GM19395 (cell line): Measurements from ENCODE around the gene SNAI3.

ENCODE experiments used
- ATAC-seq: cut with Tn5 transposase; IDR thresholded peaks from one replicate; pipeline ENCODE4 v1.9.1; 2021; ENCODE audit warnings: mild to moderate bottlenecking, moderate library complexity; ENCODE audit not compliant: unreplicated experiment

The SNAI3 gene

GRCh38 chr16:88636488-88637265 is 49.6 kb downstream of the SNAI3 start:
- ATAC-seq, result no peak

DNA sequence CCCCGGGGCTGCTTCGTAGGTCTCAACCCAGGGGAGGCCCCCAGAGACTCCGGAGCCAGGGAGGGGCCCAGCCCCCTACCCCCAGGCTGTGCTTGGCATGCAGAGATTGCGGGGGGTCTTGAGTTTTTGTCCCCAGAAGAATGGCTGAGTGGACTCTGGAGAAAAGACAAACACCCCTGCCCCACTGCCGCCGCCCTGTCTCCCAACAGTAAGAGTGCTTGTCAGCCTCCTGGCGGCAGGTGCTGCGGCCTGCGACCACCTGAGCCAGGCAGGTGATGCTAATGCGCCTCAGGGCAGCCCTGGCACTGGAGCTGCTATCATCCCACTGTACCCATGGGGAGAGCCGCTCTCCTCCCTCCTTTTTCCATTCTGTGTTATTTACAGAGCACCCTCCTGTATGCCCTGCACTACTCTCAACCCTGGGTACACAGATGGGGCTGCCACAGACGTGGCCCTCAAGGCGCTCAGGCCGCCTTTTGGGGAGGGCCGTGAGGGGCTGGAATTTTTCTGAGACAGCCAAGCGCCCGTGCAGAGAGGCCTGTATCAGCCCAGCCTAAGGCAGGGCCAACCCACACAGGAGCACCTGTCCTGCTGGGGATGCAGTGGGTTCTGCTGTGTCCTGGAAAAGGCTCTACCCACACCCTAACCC is 50.5 kb downstream of the SNAI3 start:
- no peak for ATAC-seq

DNA sequence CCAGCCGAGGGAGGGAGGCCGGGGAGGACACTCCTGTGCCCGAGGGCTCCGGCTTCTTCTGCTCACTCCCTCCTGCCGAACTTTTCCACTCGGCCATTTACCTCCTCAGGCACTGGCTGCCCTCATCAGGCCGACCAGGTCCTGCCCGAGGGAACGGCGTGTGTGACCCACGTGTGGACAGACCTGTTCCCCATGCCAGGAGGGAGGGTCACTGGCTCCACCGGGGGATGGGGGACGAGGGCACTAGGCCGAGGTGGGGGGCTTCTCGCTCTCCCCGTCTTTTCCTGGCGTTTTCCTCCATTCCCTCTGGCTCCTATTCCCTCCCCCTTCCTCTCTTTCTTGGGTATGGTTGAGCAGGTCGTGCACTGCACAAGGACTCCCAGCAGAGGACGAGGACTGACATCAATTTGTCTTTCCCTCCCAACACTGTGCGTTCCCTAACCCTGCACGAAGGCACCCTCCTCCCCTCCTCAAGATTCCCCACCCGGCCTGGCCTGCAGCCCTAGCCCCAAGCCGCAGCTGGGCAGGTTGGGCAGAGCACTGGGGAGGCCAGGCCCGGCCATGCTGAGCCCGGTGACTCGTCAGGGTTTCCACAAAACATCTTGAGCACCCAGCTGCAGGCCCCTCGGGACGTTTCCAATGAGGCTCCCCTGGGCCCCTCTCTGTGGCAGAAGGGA is 51.2 kb downstream of the SNAI3 start:
- peak; percentile 10 for ATAC-seq

DNA sequence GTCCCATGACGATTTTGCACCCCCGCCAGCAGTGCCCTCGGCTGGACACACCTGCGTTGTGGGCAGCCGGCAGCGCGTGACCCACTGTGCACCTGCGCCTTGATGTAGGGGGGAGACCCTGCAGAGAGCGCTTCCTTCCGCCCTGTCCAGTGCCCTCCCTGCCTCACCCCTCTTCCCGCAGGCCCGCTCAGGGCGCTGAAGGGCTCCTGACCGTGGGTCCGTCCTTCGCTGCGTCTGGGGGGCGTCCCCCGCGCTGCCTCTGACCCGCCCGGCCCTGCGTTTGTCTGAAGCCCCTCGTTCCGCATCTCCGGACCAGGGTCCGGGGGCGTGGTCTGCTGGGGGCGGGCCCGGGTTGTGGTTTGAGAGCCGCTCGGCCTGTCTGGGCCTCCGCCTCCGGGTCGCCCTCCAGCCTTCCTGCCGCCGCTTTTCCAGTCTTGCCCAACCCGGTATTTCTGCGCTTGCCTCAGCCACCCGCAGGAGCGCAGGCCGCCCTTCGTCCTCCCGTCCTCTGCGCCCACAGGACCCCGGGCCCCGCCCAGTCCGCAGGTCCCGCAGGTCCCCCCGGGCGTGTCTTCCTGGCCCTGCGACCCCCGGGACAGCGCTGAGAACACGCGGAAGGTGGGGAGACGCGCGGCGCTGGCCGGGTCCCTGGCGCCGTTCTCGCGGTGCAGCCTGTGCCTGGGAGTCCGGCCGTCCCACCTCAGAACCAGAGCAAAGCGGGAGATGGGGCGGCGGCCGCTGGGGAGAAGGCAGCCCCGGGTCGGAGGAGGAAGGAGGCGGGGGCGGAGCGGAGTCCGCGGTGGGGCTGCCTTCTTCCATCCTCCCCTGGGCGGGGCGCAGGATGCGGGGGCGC is 51.9 kb downstream of the SNAI3 start:
- ATAC-seq, result peak; percentile 44

DNA sequence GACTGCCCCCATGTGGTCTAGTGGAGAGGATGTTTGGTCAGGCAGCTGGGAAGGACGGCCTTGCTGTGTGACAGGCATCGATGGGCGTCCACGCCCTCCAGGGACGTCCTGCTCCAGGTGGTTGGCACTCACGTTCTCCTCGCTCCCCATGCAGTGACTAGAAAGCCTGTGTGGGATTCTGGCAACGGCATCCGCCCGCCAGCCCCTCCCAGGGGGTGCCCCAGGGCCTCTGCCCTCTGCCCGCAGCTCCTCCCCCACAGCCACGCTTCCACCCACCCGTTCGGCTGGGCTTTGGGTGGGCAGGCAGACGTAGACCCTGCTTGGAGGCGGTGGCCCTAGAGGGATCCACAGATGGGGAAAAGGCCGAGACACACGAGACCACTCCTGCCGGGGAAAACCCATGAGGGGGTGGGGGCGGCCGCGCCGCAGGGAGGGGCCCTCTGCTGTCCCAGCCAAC is 52.6 kb downstream of the SNAI3 start:
- ATAC-seq, result peak; percentile 49

GRCh38 chr16:88632587-88632930 is 53.7 kb downstream of the SNAI3 start:
- no peak for ATAC-seq

DNA sequence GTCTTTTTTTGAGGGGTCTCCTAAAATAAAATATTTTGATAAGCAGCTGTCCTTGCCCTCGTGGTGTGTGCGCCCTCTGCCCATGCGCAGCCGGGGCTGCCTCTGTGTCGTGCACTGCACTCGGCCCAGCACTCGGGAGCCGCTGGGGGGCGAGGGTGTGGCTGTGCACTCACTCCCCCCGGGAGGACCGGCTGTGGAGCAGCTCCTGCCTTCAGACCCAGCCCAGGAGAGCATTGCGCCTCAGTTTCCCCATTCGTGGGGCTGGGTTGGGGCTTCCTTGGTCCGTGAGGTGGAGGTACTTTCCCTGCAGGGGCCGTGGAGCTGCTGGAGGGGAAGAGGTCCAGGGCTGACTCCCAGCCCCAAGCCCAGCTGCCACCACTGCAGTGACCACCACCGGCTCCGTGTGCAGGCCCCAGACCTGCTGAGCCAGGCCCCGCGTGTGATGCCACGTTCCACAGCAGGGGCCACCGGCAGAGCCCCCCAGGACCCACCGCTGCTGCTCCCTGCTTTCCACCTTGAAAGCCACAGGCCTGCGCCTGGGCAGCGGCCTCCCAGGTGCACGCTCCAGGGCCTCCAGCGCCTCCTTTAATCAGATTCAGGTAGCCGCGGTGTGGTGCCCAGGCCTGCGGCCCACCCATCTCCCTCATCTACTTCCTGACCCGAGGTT is 54.3 kb downstream of the SNAI3 start:
- no peak for ATAC-seq

DNA sequence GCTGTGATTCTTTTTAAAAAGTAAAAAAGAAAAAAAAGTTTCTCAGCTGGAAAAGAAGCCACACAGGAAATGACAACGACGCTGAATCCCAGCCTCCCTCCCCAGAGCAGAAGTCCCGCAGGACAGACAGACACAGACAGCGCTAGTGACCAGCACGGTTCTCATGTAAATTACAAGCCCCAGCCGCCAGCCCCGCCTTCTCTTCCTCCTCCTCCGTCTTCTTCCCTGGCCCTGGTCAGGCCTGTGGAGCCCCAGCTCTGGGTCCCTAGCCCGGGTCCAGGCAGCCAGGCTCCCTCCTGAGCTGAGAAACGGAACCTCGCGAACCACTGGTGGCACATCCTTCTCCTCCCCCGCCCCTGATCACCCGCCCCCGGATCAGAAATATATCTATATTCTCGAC is 54.9 kb downstream of the SNAI3 start:
- no peak for ATAC-seq

DNA sequence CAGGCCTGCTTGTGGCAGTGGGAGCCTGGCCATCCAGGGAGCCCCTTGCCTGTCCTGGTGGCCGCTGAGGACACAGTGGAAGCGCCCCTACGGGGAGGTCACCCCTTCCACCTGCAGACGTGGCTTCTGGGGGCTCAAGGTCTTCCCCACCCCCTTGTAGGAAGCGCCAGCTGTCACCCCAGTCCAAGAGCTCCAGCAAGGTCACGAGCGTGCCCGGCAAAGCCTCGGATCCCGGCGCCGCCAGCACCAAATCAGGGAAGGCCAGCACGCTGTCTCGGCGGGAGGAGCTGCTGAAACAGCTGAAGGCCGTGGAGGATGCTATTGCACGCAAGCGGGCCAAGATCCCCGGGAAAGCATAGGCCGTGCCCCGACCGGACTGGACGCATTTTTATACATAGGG is 55.4 kb downstream of the SNAI3 start:
- no peak for ATAC-seq

GRCh38 chr16:88630433-88630832 is 55.9 kb downstream of the SNAI3 start:
- ATAC-seq, result no peak

GRCh38 chr16:88629835-88630234 is 56.5 kb downstream of the SNAI3 start:
- no peak for ATAC-seq

DNA sequence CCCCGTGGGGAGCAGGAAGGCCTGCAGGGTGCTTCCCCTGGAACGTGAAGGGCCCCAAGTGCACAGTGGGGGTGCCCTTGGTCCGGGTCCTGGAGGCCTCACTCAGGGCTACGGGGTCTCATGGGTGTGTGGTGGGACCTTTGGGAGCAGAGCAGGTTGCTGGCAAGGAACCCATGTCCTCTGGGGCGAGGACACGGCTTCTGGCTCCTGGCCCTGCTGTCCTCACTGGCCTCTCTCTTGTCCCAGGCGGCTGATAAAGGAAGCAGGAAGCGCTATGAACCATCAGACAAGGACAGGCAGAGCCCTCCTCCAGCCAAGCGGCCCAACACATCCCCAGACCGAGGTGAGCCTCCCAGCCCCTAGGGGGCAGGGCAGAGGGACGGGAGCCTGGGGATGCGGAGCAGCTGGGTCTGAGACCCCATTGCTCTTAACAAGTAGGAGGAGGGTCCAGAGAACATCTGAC is 57.8 kb downstream of the SNAI3 start:
- no peak for ATAC-seq
